MM.1S (cell line): ENCODE data around the gene ANO2.

Experiments used
- EZH2 ChIP-seq: fragments of 300-600 bp; sonication (generic); optimal IDR thresholded peaks from 2 replicates; pipeline ENCODE3; 2017; ENCODE audit warnings: low read depth, mild to moderate bottlenecking, antibody characterized with exemption, low read length, mixed read lengths
- EZH2phosphoT487 ChIP-seq: fragments of 300-600 bp; sonication (generic); IDR thresholded peaks from 2 replicates; pipeline ENCODE4 v1.6.1; 2018; ENCODE audit warnings: antibody characterized with exemption, low read length
- TF ChIP-seq, protein P1 (sequence below): fragments of 300-600 bp; sonication (generic); IDR thresholded peaks from 2 replicates; pipeline ENCODE4 v1.5.1; 2016; ENCODE audit warnings: antibody characterized with exemption, low read length, mixed read lengths

DNA sequence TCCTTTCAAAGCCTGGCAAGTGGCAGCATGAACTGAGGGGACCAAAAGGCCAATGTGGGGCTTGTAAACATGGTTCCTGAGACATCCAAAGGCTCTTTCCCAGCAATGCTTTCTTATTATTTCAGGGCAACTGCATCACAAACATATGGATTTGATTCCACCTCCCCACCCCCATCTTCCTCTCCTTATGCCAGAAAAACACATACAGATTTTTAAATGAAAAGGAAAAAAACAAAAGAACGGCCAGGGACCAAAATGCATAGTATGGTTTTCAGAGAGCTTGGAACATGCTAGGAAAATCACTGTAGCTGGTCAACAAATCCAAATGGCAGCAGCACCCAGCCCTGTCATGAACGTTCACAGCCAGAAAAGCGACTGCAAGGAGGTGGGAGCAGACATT, 167.6 kb downstream of the ANO2 start:
- TF ChIP-seq, protein P1, sequence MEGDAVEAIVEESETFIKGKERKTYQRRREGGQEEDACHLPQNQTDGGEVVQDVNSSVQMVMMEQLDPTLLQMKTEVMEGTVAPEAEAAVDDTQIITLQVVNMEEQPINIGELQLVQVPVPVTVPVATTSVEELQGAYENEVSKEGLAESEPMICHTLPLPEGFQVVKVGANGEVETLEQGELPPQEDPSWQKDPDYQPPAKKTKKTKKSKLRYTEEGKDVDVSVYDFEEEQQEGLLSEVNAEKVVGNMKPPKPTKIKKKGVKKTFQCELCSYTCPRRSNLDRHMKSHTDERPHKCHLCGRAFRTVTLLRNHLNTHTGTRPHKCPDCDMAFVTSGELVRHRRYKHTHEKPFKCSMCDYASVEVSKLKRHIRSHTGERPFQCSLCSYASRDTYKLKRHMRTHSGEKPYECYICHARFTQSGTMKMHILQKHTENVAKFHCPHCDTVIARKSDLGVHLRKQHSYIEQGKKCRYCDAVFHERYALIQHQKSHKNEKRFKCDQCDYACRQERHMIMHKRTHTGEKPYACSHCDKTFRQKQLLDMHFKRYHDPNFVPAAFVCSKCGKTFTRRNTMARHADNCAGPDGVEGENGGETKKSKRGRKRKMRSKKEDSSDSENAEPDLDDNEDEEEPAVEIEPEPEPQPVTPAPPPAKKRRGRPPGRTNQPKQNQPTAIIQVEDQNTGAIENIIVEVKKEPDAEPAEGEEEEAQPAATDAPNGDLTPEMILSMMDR: no peak
- TF ChIP-seq EZH2 (no peak), EZH2phosphoT487 (no peak)
